HepG2 (cell line): ENCODE results near the gene TMEM184B. TPM values are rescaled to one million over a fixed set of nuclear protein-coding genes. Genes with fewer than 3 reads are reported as not detected.

Experiments
- CREB1 ChIP-seq, 2 experiments: fragments of 450-650 bp in 1 of 2; IDR thresholded peaks; 2 replicates each; pipeline ENCODE4 v1.6.1; 2016 to 2017; ENCODE audit warnings: control low read depth in 1 of 2, mild to moderate bottlenecking in 1 of 2, missing compliant biosample characterization in 1 of 2, missing genetic modification characterization in 1 of 2
- NR2C2 ChIP-seq: sonication (generic); formaldehyde crosslinking; IDR thresholded peaks from 2 replicates; pipeline ENCODE4 v1.4.0; 2020; ENCODE audit warnings: missing genetic modification reagents, mild to moderate bottlenecking, moderate library complexity, borderline replicate concordance
- NRL ChIP-seq: sonication (generic); formaldehyde crosslinking; IDR thresholded peaks from 2 replicates; pipeline ENCODE4 v1.5.0; 2020; ENCODE audit warnings: missing genetic modification reagents, mild to moderate bottlenecking, moderate library complexity, borderline replicate concordance
- POLR2A ChIP-seq, 2 experiments: IDR thresholded peaks; 2 replicates each; pipeline ENCODE4 v1.6.1; 2011; ENCODE audit warnings: low read depth in 2 of 2, low read length in 2 of 2, mild to moderate bottlenecking in 1 of 2, moderate library complexity in 1 of 2; ENCODE audit not compliant: insufficient read depth in 1 of 2
- SSRP1 ChIP-seq: IDR thresholded peaks from 2 replicates; pipeline ENCODE4 v1.6.1; 2016; ENCODE audit warnings: control low read depth
- ZFP1 ChIP-seq: IDR thresholded peaks from 2 replicates; pipeline ENCODE4 v1.6.1; 2016
- ZNF224 ChIP-seq: sonication (generic); formaldehyde crosslinking; IDR thresholded peaks from 2 replicates; pipeline ENCODE4 v1.5.0; 2020; ENCODE audit warnings: mild to moderate bottlenecking, missing genetic modification reagents
- ZNF451 ChIP-seq: sonication (generic); formaldehyde crosslinking; IDR thresholded peaks from 2 replicates; pipeline ENCODE4 v1.5.0; 2020; ENCODE audit warnings: mild to moderate bottlenecking, missing genetic modification reagents
- ZNF547 ChIP-seq: sonication (generic); formaldehyde crosslinking; IDR thresholded peaks from 2 replicates; pipeline ENCODE4 v1.5.1; 2020; ENCODE audit warnings: mild to moderate bottlenecking, missing genetic modification reagents
- ZNF747 ChIP-seq: sonication (generic); formaldehyde crosslinking; IDR thresholded peaks from 2 replicates; pipeline ENCODE4 v1.8.1; 2023; ENCODE audit warnings: missing genetic modification reagents, mild to moderate bottlenecking, borderline replicate concordance
- ZNF768 ChIP-seq: sonication (generic); formaldehyde crosslinking; IDR thresholded peaks from 2 replicates; pipeline ENCODE4 v1.4.0; 2020; ENCODE audit warnings: missing genetic modification reagents
- ZNF788 ChIP-seq: sonication (generic); formaldehyde crosslinking; IDR thresholded peaks from 2 replicates; pipeline ENCODE4 v1.5.0; 2020; ENCODE audit warnings: mild to moderate bottlenecking, missing genetic modification reagents, borderline replicate concordance
- polyA plus RNA-seq, 8 experiments: library from polyadenylated mRNA; depleted of rRNA in 3 of 8; stranded (reverse) in 7 of 8; unstranded in 1 of 8; fragments of >200 nt; fragmentation: Illumina TruSeq in 4 of 8; extraction: Trizol in 4 of 8; gene quantifications; 2 replicates each; pipeline versions ENCODE4 v1.2.1 to v1.2.3, GENCODE V29; 2011 to 2016; ENCODE audit warnings: low read depth in 4 of 8, missing spikeins in 1 of 8, mixed read lengths in 1 of 8; ENCODE audit not compliant: insufficient read depth in 1 of 8
- total RNA-seq, 5 experiments: library from RNA; depleted of rRNA; stranded (reverse); fragments of >200 nt; fragmentation: Illumina TruSeq; extraction: Trizol; gene quantifications; 2 replicates each; pipeline ENCODE4 v1.2.3, GENCODE V29; 2016; ENCODE audit warnings: low read depth in 1 of 5
- TF ChIP-seq, protein P1 (sequence below): sonication (generic); formaldehyde crosslinking; conservative IDR thresholded peaks from 2 replicates; pipeline ENCODE4 v1.5.0; 2020; ENCODE audit warnings: missing genetic modification reagents
- TF ChIP-seq, protein P2 (sequence below): sonication (generic); formaldehyde crosslinking; IDR thresholded peaks from 2 replicates; pipeline ENCODE4 v1.5.1; 2020; ENCODE audit warnings: missing genetic modification reagents, mild to moderate bottlenecking, borderline replicate concordance
- TF ChIP-seq, protein P3 (sequence below): sonication (generic); formaldehyde crosslinking; IDR thresholded peaks from 2 replicates; pipeline ENCODE4 v1.8.1; 2023; ENCODE audit warnings: missing genetic modification reagents, mild to moderate bottlenecking, borderline replicate concordance
- TF ChIP-seq, protein P4 (sequence below): sonication (generic); formaldehyde crosslinking; IDR thresholded peaks from 2 replicates; pipeline ENCODE4 v1.4.0; 2020; ENCODE audit warnings: missing genetic modification reagents; ENCODE audit errors: not compliant biosample characterization
- TF ChIP-seq, protein P5 (sequence below): sonication (generic); formaldehyde crosslinking; IDR thresholded peaks from 2 replicates; pipeline ENCODE4 v1.5.1; 2020; ENCODE audit warnings: mild to moderate bottlenecking, missing genetic modification reagents, moderate library complexity
- TF ChIP-seq, protein P6 (sequence below): IDR thresholded peaks from 2 replicates; pipeline ENCODE4 v1.6.1; 2016; ENCODE audit warnings: low read depth, borderline replicate concordance
- TF ChIP-seq, protein P7 (sequence below): IDR thresholded peaks from 2 replicates; pipeline ENCODE4 v1.6.1; 2016; ENCODE audit warnings: missing genetic modification reagents, missing compliant biosample characterization

TMEM184B gene
- total and polyA plus RNA-seq, 2 of the 13 experiments (the other 11 are each of a cell fraction or from before 2014, with no cell fraction given), result 15.9 to 16.0 TPM

DNA sequence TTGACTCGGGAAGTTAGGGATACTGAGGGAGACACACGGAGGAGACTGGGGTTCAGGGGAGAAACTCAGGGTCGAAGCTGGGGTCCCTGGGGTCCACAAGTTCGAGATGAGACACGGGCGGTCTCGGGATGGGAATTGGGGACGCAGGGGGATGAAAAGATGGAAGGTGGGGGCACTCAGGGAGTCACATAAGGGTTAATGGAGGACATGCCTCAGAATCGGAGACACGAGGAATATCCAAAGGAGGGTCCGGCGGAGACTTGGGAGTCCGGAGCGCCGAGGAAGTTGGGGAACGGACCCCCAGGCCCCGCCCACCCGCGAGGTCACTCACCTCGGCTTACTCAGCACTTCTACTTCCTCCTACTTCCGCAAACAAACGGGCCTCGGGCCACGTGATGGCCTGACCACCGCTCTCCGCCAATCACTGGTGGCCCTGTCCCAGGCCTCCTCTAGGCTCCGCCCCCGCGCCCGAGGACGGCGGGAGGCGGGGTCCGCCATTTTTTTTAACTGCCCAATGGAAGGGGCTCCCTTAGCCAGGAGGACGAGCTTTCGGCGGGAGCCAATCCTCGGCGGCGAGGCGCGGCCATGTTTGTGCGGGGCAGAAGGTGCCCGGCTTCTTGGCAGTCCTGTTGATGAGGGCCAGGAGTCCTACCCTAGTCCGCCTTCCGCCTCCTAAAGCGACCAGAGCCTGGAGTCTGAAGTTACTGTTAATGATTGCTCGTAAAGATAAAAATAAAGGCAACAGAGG is 91.2 kb downstream of the TMEM184B start, which contains the start of gene PLA2G6 (continued):
- TF ChIP-seq NR2C2 (peak; percentile 78; the same call in 1 of the 2 replicates), ZNF224 (CRISPR knock-in tag) (no peak), ZNF788 (CRISPR knock-in tag) (peak; percentile 66; the same call in 1 of the 2 replicates), SSRP1 (CRISPR knock-in tag) (no peak), ZNF547 (CRISPR knock-in tag) (no peak), ZNF451 (CRISPR knock-in tag) (no peak), CREB1 (IDR thresholded peaks at IDR 0.05) (peak; percentile 13; the same call in 1 of the 2 replicates), CREB1 (CRISPR knock-in tag; IDR thresholded peaks at IDR 0.05) (peak; percentile 59; the same call in 1 of the 2 replicates), ZNF768 (CRISPR knock-in tag) (no peak), NRL (0 out of 2 replicates have a peak, but pooled peaks have one; percentile 33), ZNF747 (CRISPR knock-in tag) (peak; percentile 60; the same call in 1 of the 2 replicates), ZFP1 (CRISPR knock-in tag) (no peak), POLR2A (IDR thresholded peaks at IDR 0.05; ENCODE audit: insufficient read depth in 1 of 2, low read depth in 2 of 2, low read length in 2 of 2) (peak; percentile 57 to 65)
- TF ChIP-seq, protein P1, sequence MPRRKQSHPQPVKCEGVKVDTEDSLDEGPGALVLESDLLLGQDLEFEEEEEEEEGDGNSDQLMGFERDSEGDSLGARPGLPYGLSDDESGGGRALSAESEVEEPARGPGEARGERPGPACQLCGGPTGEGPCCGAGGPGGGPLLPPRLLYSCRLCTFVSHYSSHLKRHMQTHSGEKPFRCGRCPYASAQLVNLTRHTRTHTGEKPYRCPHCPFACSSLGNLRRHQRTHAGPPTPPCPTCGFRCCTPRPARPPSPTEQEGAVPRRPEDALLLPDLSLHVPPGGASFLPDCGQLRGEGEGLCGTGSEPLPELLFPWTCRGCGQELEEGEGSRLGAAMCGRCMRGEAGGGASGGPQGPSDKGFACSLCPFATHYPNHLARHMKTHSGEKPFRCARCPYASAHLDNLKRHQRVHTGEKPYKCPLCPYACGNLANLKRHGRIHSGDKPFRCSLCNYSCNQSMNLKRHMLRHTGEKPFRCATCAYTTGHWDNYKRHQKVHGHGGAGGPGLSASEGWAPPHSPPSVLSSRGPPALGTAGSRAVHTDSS (CRISPR knock-in tag), result no peak
- TF ChIP-seq, protein P2, sequence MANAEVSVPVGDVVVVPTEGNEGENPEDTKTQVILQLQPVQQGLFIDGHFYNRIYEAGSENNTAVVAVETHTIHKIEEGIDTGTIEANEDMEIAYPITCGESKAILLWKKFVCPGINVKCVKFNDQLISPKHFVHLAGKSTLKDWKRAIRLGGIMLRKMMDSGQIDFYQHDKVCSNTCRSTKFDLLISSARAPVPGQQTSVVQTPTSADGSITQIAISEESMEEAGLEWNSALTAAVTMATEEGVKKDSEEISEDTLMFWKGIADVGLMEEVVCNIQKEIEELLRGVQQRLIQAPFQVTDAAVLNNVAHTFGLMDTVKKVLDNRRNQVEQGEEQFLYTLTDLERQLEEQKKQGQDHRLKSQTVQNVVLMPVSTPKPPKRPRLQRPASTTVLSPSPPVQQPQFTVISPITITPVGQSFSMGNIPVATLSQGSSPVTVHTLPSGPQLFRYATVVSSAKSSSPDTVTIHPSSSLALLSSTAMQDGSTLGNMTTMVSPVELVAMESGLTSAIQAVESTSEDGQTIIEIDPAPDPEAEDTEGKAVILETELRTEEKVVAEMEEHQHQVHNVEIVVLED (CRISPR knock-in tag), result peak; percentile 71; the same call in 1 of the 2 replicates
- TF ChIP-seq, protein P3, sequence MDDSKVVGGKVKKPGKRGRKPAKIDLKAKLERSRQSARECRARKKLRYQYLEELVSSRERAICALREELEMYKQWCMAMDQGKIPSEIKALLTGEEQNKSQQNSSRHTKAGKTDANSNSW (CRISPR knock-in tag), result no peak
- TF ChIP-seq, protein P4, sequence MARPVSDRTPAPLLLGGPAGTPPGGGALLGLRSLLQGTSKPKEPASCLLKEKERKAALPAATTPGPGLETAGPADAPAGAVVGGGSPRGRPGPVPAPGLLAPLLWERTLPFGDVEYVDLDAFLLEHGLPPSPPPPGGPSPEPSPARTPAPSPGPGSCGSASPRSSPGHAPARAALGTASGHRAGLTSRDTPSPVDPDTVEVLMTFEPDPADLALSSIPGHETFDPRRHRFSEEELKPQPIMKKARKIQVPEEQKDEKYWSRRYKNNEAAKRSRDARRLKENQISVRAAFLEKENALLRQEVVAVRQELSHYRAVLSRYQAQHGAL (CRISPR knock-in tag), result no peak
- TF ChIP-seq, protein P5, sequence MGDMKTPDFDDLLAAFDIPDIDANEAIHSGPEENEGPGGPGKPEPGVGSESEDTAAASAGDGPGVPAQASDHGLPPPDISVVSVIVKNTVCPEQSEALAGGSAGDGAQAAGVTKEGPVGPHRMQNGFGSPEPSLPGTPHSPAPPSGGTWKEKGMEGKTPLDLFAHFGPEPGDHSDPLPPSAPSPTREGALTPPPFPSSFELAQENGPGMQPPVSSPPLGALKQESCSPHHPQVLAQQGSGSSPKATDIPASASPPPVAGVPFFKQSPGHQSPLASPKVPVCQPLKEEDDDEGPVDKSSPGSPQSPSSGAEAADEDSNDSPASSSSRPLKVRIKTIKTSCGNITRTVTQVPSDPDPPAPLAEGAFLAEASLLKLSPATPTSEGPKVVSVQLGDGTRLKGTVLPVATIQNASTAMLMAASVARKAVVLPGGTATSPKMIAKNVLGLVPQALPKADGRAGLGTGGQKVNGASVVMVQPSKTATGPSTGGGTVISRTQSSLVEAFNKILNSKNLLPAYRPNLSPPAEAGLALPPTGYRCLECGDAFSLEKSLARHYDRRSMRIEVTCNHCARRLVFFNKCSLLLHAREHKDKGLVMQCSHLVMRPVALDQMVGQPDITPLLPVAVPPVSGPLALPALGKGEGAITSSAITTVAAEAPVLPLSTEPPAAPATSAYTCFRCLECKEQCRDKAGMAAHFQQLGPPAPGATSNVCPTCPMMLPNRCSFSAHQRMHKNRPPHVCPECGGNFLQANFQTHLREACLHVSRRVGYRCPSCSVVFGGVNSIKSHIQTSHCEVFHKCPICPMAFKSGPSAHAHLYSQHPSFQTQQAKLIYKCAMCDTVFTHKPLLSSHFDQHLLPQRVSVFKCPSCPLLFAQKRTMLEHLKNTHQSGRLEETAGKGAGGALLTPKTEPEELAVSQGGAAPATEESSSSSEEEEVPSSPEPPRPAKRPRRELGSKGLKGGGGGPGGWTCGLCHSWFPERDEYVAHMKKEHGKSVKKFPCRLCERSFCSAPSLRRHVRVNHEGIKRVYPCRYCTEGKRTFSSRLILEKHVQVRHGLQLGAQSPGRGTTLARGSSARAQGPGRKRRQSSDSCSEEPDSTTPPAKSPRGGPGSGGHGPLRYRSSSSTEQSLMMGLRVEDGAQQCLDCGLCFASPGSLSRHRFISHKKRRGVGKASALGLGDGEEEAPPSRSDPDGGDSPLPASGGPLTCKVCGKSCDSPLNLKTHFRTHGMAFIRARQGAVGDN, result peak; percentile 53
- TF ChIP-seq, protein P6, sequence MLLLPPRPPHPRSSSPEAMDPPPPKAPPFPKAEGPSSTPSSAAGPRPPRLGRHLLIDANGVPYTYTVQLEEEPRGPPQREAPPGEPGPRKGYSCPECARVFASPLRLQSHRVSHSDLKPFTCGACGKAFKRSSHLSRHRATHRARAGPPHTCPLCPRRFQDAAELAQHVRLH (CRISPR knock-in tag), result no peak
- TF ChIP-seq, protein P7, sequence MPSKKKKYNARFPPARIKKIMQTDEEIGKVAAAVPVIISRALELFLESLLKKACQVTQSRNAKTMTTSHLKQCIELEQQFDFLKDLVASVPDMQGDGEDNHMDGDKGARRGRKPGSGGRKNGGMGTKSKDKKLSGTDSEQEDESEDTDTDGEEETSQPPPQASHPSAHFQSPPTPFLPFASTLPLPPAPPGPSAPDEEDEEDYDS (CRISPR knock-in tag), result peak; percentile 64
